ENCODE results near the gene GPR35. TPM values are rescaled to one million over a fixed set of nuclear protein-coding genes. Genes with fewer than 3 reads are reported as not detected.

Gene GPR35
- polyA plus RNA-seq, 1 donor (not counting 4 experiments of a cell fraction or from before 2014, with no cell fraction given), result 0.04 TPM

- Histone ChIP-seq H3K36me3 (ENCODE audit: control insufficient read depth in 2 of 2, extremely low read depth in 1 of 2, insufficient read depth in 2 of 2, low read length in 2 of 2) (no peaks in the 10 kb centered on the region), H3K9ac (ENCODE audit: control insufficient read depth, extremely low read depth, insufficient read depth, low read length) (no peak overlapping the region), H3K4me3 (ENCODE audit: control insufficient read depth in 2 of 3, extremely low read depth in 1 of 3, insufficient read depth in 2 of 3, low read depth in 1 of 3, low read length in 3 of 3) (no peak overlapping the region), H3K9me3 (ENCODE audit: control insufficient read depth, low read depth, low read length) (peaks cover 2% of the 10 kb centered on the region), H3K27ac (ENCODE audit: control insufficient read depth, insufficient read depth, low read length) (no peak overlapping the region), H3K27me3 (ENCODE audit: control insufficient read depth, extremely low read depth, insufficient read depth, low read length) (peaks cover 6% of the 10 kb centered on the region), H3K9me1 (ENCODE audit: control insufficient read depth, extremely low read depth, insufficient read depth, low read length) (no peaks in the 10 kb centered on the region), H4K20me1 (ENCODE audit: control insufficient read depth, extremely low read depth, insufficient read depth, low read length) (no peaks in the 10 kb centered on the region), H3K4me1 (ENCODE audit: control insufficient read depth, extremely low read depth, insufficient read depth, low read length) (no peaks in the 10 kb centered on the region), H3K79me2 (ENCODE audit: control insufficient read depth, insufficient read depth, low read length) (no peaks in the 10 kb centered on the region), H3K4me2 (ENCODE audit: control insufficient read depth, extremely low read depth, insufficient read depth, low read depth, low read length) (no peak overlapping the region), H2AFZ (ENCODE audit: control insufficient read depth, low read length) (no peak overlapping the region)
- dilution Hi-C loops (cut with MboI; ENCODE audit: extremely low pct_ligation_motif_present, low sequenced_read_pairs), result no loop called here
- FAIRE-seq (no peak), DNase-seq (ENCODE audit: low read depth, low spot score) (no peak)
- no peak for TF ChIP-seq EZH2 (IDR thresholded peaks at IDR 0.05; ENCODE audit: low read length)
- TF ChIP-seq CTCF (optimal IDR thresholded peaks at IDR 0.05 in 1 of 3, IDR thresholded peaks at IDR 0.05 in 1 of 3, conservative IDR thresholded peaks at IDR 0.05 in 1 of 3; ENCODE audit: extremely low read depth in 1 of 3, insufficient read depth in 2 of 3, low read length in 3 of 3), result no peak
Observed at GRCh38 chr2:240664622-240665021, 39.3 kb downstream of the GPR35 start.

GRCh38 chr2:240670402-240670801, 45.1 kb downstream of the GPR35 start:
- H3K9me3 ChIP-seq (ENCODE audit: control insufficient read depth, low read depth, low read length), result no peaks in the 10 kb centered on the region
- no peak overlapping the region for H2AFZ ChIP-seq (ENCODE audit: control insufficient read depth, low read length)
- no peak for FAIRE-seq
- H3K9me1 ChIP-seq (ENCODE audit: control insufficient read depth, extremely low read depth, insufficient read depth, low read length), result no peaks in the 10 kb centered on the region
- no peaks in the 10 kb centered on the region for H3K79me2 ChIP-seq (ENCODE audit: control insufficient read depth, insufficient read depth, low read length)
- no peaks in the 10 kb centered on the region for H4K20me1 ChIP-seq (ENCODE audit: control insufficient read depth, extremely low read depth, insufficient read depth, low read length)
- dilution Hi-C loops (cut with MboI; ENCODE audit: extremely low pct_ligation_motif_present, low sequenced_read_pairs), result no loop called here
- no peak overlapping the region for H3K4me2 ChIP-seq (ENCODE audit: control insufficient read depth, extremely low read depth, insufficient read depth, low read depth, low read length)
- no peaks in the 10 kb centered on the region for H3K36me3 ChIP-seq (ENCODE audit: control insufficient read depth in 2 of 2, extremely low read depth in 1 of 2, insufficient read depth in 2 of 2, low read length in 2 of 2)
- H3K4me3 ChIP-seq (ENCODE audit: control insufficient read depth in 2 of 3, extremely low read depth in 1 of 3, insufficient read depth in 2 of 3, low read depth in 1 of 3, low read length in 3 of 3), result no peak overlapping the region
- DNase-seq (ENCODE audit: low read depth, low spot score), result no peak
- H3K27ac ChIP-seq (ENCODE audit: control insufficient read depth, insufficient read depth, low read length), result no peak overlapping the region
- TF ChIP-seq EZH2 (IDR thresholded peaks at IDR 0.05; ENCODE audit: low read length) (no peak), CTCF (optimal IDR thresholded peaks at IDR 0.05 in 1 of 3, IDR thresholded peaks at IDR 0.05 in 1 of 3, conservative IDR thresholded peaks at IDR 0.05 in 1 of 3; ENCODE audit: extremely low read depth in 1 of 3, insufficient read depth in 2 of 3, low read length in 3 of 3) (no peak)
- no peak overlapping the region for H3K9ac ChIP-seq (ENCODE audit: control insufficient read depth, extremely low read depth, insufficient read depth, low read length)
- H3K4me1 ChIP-seq (ENCODE audit: control insufficient read depth, extremely low read depth, insufficient read depth, low read length), result no peaks in the 10 kb centered on the region
- H3K27me3 ChIP-seq (ENCODE audit: control insufficient read depth, extremely low read depth, insufficient read depth, low read length), result peaks cover 28% of the 10 kb centered on the region
